ENCODE results near the gene LAPTM5.

GRCh38 chr1:30803562-30803961, 46.0 kb upstream of the LAPTM5 start:
- TF ChIP-seq, protein P1, sequence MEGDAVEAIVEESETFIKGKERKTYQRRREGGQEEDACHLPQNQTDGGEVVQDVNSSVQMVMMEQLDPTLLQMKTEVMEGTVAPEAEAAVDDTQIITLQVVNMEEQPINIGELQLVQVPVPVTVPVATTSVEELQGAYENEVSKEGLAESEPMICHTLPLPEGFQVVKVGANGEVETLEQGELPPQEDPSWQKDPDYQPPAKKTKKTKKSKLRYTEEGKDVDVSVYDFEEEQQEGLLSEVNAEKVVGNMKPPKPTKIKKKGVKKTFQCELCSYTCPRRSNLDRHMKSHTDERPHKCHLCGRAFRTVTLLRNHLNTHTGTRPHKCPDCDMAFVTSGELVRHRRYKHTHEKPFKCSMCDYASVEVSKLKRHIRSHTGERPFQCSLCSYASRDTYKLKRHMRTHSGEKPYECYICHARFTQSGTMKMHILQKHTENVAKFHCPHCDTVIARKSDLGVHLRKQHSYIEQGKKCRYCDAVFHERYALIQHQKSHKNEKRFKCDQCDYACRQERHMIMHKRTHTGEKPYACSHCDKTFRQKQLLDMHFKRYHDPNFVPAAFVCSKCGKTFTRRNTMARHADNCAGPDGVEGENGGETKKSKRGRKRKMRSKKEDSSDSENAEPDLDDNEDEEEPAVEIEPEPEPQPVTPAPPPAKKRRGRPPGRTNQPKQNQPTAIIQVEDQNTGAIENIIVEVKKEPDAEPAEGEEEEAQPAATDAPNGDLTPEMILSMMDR (IDR thresholded peaks at IDR 0.05 in 8 of 11, conservative IDR thresholded peaks at IDR 0.05 in 3 of 11) = no peak
- TF ChIP-seq POLR2A (IDR thresholded peaks at IDR 0.05) = no peak

All from spleen (tissue), 7 donors.